ENCODE results near the gene GPX4. TPM values are rescaled to one million over a fixed set of nuclear protein-coding genes. Genes with fewer than 3 reads are reported as not detected.
A peak's percentile ranks its signal among the peaks of the same experiment; 100 is the strongest.

GPX4 gene
- total and polyA plus RNA-seq, 10 of the 15 experiments (the other 5 are each of a cell fraction or from before 2014, with no cell fraction given): 33.3 to 749 (median 297) TPM

- TF ChIP-seq ZBTB40 (IDR thresholded peaks at IDR 0.05; ENCODE audit: borderline replicate concordance): no peak
- TF ChIP-seq CUX1 (IDR thresholded peaks at IDR 0.05; ENCODE audit: insufficient replicate concordance, low read depth, low read length): no peak
- TF ChIP-seq CEBPB (IDR thresholded peaks at IDR 0.05; ENCODE audit: borderline replicate concordance in 1 of 2, low read depth in 2 of 2, low read length in 2 of 2): no peak
- no peak for TF ChIP-seq EZH2 (IDR thresholded peaks at IDR 0.05; ENCODE audit: borderline replicate concordance, control insufficient read depth, low read depth, low read length)
- TF ChIP-seq SMARCA5 (IDR thresholded peaks at IDR 0.05): no peak
- no peak for TF ChIP-seq JUND (IDR thresholded peaks at IDR 0.05; ENCODE audit: low read depth, low read length)
- no peak for TF ChIP-seq KLF5 (IDR thresholded peaks at IDR 0.05; ENCODE audit: partially characterized antibody)
- TF ChIP-seq ZBTB33 (IDR thresholded peaks at IDR 0.05): no peak
- TF ChIP-seq TCF12 (IDR thresholded peaks at IDR 0.05; ENCODE audit: low read depth, low read length): peak; percentile 6; the same call in 1 of the 2 replicates
- no peak for TF ChIP-seq IRF4 (IDR thresholded peaks at IDR 0.05; ENCODE audit: low read depth, low read length)
- TF ChIP-seq IRF5 (IDR thresholded peaks at IDR 0.05; ENCODE audit: borderline replicate concordance): no peak
- no peak for TF ChIP-seq CBFB (IDR thresholded peaks at IDR 0.05; ENCODE audit: low read depth)
- TF ChIP-seq TCF7 (IDR thresholded peaks at IDR 0.05; ENCODE audit: borderline replicate concordance): no peak
- no peak; the same call in 1 of the 2 replicates for TF ChIP-seq MXI1 (IDR thresholded peaks at IDR 0.05; ENCODE audit: low read depth, low read length)
- 0 out of 2 replicates have a peak, but pooled peaks have one; percentile 17 for TF ChIP-seq SIN3A (IDR thresholded peaks at IDR 0.05; ENCODE audit: low read depth, low read length)
- peak in 1 of 2 experiments; percentile 35; a peak in 1 of 4 replicates for TF ChIP-seq IKZF2 (IDR thresholded peaks at IDR 0.05)
These were observed 36.3 kb upstream of the GPX4 start (continued) for GRCh38 chr19:1067341-1067957.
